Stimulated activated CD4-positive, alpha-beta T cell treated with anti-CD3 and anti-CD28 coated beads, Interleukin-12 subunit alpha, Interleukin-12 subunit beta, amount 100 ng/mL, for 48 hours (primary cell): ENCODE measurements around the gene DAB1.
"Not testable (repeated sequence)": the region's sequence is repeated elsewhere in the genome, so short reads cannot be mapped to it uniquely, and the experiment has no call there.

Source experiments
- DNase-seq, 3 donors: peaks; one replicate each; pipeline ENCODE4 v3.0.0-alpha.2; 2020; ENCODE audit warnings: low read depth in 2 of 3, low spot score in 1 of 3

The DAB1 gene

DNA sequence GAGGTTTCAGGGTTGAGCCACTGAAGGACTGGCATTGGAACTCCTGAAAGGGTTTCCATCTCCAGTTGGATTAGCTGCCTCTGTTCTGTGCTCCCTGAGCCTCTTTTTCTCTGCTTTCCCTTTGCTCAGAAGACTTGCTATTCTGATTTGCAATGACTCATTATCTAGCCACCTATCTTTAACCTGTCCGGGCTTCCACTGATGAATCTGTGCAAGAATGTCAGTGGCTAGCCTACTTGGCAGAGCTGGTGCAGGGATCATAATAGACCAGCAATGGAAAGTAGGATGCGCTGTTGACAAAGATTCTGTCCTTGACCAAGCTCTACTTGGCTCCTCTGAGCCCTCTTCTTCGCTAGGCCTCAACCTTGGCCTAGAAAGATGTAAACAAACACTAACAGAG lies 336.2 kb downstream of the DAB1 start:
- DNase-seq = not testable (repeated sequence)

DNA sequence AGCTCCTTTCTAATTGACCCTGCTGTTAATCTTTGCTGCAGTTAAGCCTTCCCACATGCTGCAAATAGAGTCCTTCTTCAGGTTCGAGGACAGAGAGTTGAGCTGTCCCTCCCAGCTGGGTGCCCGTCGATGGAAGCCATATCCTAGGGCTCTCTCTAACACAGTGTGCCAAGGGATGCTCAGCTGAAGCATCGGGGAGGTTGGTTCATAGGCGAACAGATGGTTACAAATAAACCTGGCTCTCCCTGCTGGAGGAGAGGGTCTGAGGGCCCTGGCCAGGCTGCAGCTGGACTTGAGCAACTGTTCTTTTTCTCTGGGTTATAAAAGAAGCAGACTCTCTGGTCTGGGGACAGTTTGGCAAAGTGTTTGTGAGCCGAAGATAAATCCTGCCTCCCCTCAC lies 337.7 kb downstream of the DAB1 start:
- no peak for DNase-seq

DNA sequence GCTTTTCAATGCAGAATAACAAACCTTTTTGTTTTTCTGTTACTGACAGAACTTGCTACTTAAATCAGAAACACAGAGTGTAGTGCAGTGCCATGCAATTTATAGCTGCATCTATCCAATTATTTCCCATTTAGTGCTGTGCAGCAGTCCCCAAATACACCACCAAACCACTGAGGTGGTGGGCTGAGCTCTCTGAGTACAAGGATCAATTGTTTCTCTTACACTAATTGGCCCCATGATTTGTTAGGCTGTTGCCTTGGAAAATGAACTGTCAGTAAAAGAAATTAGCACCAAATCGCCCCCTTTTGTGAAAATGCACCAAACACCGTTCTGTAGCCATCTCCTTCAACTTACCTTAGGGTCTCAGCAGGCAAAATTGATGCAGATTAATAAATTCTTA lies 339.2 kb downstream of the DAB1 start:
- no peak for DNase-seq

DNA sequence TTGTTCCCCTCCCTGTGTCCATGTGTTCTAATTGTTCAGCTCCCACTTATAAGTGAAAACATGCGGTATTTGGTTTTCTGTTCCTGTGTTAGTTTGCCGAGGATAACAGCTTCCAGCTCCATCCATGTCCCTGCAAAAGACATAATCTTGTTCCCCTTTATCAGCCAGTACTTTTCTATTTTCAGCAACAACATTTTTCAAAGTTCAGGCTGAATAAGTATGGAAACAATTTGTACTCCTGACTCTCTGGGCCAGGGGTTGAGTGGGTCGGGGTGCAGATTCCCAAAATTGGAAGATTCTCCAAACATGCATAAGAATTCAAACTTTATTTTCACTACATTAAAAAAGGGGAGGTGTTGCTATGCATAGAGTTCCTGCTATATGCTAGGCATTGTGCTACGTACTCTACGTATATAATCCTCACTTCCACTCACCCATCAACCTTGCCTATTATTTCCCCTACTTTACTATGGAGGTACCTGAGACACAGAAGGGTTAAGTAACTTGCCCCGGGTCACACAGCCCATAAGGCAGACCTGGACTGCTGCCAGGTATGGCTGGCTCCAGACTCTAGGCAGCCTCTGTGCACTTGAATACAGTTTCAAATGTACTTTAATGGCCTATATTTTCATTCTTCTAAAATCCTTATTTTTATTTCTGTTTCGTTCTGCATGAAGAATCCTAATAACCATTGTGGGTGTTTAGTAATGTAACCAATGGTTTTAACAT lies 341.0 kb downstream of the DAB1 start:
- DNase-seq = no peak

DNA sequence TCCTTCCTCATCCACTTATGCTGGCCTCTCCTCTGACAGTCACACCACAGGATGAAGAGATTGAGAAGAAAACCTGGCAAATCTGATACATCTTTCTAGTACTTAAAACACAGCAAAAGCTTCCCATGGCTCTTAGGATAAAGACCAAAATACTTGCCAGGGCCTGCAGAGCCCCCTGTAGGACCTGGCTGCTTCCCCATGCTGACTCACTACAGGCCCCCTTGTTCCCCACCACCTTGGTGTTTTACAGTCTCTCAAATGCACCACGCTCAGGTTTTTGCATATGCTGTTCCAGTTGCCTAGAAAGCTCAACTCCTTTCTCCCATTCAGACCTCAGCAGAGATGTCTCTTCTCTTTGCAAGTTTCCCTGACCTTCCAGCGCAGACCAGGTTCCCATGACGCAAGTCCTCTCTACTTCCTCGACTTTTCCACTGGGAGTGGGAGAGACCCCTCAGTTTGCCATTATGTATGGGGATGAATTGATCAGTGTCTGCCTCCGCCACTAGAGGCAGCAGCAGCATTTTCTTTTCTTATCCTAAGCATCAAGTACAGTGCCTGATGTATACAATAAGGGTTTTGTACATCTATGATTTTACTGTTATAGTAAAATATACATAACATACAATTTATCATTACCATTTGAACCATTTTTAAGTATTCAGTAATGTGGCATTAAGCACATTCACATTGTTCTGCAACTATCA lies 344.3 kb downstream of the DAB1 start:
- no peak for DNase-seq

DNA sequence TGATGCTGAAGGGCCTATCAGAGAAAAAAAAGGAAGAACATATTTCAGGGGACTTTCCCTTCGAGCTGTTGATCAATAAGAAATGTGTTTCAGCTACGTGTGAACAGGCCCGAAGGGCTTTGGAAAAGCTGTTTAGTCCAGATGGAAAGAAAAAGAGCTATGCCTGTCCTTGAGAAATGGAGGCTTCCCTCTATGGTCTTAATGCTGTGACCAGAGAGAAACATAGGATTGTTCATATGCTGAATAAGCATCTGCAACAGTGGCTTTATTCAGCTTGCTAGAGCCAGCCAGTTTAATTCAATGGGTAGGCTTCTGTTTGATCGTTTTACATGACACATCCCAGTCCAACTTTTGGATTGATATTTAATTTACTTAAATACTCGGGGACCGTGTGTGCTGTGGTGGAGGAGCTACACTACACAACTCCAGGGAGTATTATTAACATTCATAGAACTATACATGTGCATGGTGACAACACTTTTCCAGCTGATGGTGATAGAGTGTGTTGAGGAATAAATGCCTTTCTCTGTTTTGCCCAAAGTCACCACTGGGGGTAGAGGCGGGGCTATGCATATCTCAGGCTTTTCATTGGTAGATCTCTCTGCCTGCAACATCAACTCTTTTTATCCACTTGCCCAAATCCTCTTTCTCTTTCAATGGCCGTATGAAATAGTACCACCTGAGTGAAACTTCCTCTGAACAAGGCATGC lies 351.3 kb downstream of the DAB1 start:
- DNase-seq = no peak

DNA sequence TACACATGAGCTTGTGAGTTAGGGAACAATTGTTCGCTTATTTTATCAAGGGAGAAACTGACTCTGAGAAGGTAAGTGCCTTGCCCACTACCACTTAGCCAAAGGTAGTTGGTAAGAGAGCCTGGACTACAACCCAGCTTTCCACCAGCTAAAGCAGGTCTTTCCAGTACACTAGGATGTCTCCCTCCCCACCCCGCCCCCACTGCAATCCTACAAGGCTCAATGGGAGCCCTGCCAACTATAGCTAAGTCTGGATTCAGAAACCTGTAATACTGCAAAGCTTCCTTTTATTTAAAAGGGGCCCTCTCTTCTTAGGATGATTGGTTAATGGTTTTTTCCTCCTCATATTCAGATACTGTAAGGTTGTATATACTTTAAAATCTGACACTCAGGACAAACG lies 356.0 kb downstream of the DAB1 start:
- DNase-seq = no peak

DNA sequence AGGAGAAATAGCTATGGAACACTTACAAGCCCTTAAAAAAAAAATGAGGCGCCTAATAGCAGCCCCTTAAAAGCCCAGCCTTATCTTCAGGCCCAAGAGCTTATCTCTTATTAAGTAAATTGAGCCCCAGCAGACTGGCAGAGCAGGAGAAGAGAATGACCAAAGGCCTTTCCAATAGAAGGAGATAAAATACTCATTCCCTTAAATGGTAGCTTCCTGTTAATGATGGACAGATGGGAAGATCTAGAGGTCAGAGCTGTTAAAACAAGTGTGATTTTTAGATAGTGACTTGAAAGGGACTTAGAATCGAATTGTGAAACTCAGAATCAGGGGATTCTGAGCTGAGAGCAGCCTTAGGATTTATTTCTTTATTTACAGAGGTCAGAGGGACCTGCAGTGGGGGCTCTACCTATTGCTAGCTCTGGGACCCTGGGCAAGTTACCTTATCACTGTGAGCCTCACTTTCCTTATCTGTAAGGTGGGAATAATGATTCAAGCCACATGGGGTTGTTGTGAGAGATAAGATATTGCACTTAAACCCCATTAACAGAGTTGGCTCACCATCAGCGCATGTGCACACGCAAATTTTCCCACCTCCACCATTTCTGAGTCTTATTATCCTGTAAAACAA lies 356.8 kb downstream of the DAB1 start:
- no peak for DNase-seq

DNA sequence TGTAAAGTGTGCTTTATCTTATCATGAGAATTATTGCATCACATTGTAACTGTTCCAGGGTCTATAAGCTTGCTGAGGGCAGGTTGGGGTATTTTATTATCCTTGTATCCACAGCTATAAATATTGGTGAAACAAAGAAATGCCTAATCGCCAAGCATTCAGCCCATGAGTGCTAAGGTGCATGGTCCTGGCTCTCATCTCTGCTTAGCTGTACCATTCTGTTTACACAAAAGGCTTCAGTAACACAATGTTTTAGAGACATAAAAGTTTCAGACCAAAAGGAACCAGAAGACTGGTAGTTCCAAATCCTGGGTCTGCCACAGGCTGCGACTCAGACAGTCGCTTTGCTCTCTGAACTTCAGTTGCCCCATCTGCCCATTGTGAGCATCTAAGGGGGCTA lies 358.4 kb downstream of the DAB1 start:
- no peak for DNase-seq

DNA sequence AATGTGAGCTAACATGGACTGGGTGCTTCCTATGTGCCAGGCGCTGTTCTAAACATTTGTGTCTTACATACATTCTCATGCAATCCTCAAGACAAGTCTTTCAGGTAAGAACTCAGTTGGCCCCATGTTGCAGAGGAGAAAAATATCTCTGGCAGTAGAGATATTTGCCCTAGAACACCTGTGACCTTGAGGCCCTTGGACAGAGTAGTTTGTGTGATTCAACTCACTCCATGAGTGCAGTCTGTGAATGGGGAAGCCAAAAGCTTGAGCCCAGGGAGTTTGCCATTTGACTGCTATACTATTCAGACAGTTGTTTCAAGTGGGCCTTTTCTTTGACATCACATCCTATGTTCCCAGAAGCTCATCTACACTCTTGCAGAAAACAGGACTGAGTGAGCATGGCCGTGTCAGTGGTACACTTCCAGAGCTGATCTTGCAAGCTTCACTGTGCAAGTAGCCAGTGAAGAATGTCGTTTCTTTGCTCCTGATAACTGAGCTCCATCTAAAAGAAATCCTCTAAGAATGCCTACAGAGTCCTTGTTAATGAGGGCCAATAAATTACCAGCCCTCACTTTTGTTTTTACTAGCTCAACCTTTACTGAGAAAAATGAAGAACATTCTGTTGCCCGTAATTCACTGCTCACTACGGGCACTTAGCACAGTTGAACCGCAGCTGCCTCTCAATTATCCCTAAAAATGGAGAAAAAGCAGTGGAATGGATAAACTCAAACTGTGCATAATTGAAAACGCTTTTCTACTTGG lies 359.3 kb downstream of the DAB1 start:
- no peak for DNase-seq

DNA sequence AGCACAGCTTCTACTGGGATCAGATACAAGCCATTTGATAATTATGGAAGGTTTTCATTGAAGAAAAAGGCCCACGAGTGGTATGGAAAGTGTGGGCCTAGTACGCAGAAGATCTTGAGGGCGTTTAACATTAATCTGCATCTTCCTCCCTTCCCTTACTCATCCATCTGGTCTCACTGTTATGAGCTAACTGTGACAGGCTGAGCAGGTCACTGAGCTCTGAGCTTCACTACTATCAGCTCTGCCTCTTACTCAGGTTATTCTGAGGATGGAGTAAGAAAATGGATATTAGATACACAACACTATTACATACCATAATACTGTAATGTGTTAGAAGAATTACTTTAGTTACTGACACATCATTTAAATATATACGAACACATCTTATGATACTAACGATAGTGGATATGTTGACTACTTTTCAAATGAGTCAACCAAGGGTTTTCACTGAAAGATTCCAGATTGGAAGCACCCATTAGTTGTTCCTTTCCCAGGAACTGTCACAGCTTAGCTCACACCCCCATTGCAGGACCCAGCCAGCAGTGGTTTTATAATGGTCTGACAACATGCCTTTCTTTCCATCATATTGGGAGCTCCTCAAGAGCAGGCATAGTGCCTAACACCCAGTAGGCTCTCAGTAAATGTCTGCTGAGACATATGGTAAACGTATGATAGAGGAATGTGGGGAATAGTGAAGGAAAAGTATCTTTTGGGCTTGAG lies 360.3 kb downstream of the DAB1 start:
- no peak for DNase-seq

DNA sequence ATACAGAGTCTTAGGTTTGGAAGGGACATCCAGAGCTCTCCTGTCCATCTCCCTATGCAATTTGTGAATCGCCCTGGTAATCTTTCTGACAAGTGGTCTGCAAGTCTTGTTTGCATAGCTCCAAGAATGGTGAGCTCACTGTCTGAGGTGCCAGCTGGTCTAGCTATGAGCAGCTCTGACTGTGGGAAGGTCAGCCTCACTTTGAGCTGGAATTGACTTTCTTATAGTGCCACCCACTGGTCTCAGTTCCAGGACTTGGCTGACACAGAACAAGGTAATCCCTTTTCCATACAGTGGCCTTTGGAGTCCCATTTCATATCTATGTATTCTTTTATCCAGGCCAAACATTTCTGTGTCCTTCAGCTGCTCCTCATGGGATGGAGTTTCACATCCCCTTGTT lies 362.5 kb downstream of the DAB1 start:
- no peak for DNase-seq

DNA sequence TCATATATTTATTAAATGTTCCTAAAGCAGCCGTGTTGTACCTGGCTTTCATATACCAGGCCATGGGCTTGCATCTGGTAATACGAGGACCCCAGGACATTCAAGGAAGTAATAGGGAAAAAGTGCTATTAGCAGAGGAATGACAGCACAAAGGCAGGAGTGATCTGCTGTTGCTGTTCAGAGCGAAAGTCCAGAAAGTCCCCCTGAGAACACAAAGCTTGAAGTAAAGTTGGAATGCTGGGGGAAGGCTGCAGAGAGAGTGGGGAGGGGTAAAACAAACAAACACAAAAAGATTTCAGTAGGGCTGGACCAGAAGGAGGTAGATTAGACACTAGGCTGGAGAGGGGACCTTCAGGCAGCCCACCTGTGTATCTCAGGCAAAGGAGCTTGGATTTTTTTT lies 363.4 kb downstream of the DAB1 start:
- no peak for DNase-seq

DNA sequence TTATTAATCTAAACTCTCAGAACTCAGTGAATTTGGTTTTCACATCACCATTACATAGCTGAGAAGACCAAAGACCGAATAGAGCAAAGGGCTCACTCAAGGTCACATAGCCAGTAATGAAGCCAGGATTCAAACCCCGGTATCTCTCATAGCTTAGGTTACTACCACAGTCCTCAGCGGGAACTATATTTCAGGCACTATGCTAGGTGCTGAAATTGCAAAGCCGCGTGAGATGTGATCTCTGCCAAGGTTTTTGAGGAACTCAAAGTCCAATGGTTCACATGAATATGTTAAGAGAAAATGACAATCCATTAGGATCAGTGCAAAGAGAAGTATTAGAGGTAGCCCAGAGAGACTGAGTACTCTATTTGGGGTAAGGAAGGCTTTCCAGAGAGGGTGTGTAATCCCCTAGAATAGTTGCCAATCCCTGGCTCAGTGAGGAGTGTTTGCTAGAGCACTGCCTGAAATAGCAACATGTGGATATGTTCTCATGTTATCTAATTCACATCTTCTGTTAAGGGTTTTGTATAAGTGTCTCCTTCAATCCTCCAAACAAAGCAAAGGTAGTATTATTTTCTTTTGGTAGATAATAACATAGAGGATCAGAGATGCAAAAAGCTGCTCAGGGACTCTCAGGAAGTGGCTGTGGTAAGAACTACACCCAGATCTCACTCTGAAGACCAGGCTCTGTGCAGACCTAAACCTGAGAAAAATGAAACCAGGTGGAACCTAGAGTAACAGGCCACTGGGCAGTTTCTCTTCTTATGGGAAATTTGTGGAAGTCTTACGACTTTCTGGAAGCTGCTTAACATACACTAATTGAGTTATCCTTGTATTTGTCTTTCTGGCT lies 365.0 kb downstream of the DAB1 start:
- DNase-seq = no peak

DNA sequence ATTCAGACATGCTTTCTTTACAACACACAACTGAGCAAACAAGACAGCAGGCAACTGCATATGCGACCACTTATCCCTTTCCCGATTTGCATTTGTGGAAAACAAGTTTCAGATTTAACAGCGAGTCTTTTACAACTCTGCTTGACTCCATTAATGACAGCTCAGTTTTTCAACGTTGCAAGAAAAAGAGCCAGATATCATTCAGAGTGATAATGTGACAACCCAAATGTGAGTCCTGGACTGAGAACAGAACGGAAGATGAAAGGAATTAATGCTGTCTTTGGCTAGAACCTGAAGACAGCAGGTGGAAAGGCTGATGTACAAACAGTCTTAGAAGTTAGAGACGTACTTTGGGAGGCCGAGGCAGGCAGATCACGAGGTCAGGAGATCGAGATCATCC lies 375.0 kb downstream of the DAB1 start:
- no peak for DNase-seq

DNA sequence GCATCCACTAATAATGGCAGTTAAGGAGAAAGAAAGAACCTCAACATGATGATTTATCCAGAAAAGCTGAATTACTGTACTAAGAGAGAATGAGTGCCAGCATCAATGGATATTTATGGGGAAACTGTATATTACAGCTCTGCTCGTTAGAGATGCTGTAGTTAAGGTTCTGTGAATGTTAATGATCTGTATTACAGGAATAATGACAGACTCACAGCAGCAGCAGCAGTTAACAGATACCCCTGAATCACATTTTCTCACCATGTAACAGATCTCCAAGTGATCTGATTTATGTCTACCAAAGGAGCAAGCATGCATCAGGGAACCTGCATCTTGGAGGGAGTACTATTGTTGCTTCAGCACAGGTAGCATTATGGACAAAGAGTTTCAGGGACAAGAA lies 377.4 kb downstream of the DAB1 start:
- no peak for DNase-seq

DNA sequence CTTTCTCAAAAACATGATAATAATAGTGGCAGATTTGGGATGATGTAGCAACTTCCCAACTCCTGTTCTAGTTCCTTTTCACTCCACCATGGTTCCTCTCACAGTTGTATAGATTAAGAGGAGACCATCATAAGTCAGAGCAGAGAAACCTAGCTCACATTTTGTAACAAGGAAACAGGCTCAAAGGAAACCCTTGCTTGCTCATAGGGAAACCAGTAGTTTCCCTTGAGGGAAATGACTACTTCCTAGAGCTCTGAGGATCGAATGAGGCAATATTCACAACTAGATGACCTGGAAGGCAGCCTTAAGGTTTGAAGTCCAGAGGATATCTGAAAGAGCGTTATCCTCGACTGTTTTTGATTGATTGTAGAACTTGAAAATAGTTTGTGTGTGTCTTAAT lies 382.0 kb downstream of the DAB1 start:
- DNase-seq = no peak

DNA sequence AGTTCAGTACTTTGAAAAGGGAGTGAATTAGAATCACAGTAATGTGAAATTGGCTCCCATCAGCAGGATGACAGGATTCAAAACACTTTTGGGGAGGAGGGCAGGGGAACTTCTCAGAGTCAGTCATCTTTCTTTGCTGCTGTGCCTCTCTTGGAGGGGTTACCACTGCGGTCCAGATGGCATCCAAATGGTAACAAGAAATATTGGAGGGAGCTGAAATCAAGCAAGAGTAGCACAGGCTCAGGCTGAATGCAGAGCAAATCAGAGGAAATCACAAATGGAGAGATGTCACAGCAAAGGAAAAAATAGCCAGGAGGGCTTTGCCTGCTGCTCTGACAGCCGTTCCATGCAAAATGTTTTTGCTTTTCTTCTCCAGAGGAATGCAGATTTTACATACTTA lies 383.0 kb downstream of the DAB1 start:
- no peak for DNase-seq
